GM10266 (cell line): ENCODE measurements around the gene ITGAV.

Experiments
- DNase-seq: peaks from one replicate; pipeline ENCODE4 v3.0.0; 2012; ENCODE audit errors: extremely low spot score
- CTCF ChIP-seq: IDR thresholded peaks from 2 replicates; pipeline ENCODE4 v1.5.1; 2012; ENCODE audit warnings: mild to moderate bottlenecking, low read depth; ENCODE audit not compliant: control insufficient read depth, insufficient read depth; ENCODE audit errors: missing control alignments

The ITGAV gene

GRCh38 chr2:186664385-186665043 is 74.7 kb downstream of the ITGAV start:
- no peak for TF ChIP-seq CTCF

GRCh38 chr2:186669146-186669545 is 79.3 kb downstream of the ITGAV start:
- TF ChIP-seq CTCF: no peak
- no peak for DNase-seq

More at GRCh38 chr2:186664385-186665043, 74.7 kb downstream of the ITGAV start:
- no peak for DNase-seq

GRCh38 chr2:186670831-186671230 is 81.0 kb downstream of the ITGAV start:
- DNase-seq: no peak
- TF ChIP-seq CTCF: no peak

GRCh38 chr2:186675380-186675779 is 85.5 kb downstream of the ITGAV start:
- no peak for TF ChIP-seq CTCF
- DNase-seq: no peak

GRCh38 chr2:186683341-186683740 is 93.5 kb downstream of the ITGAV start:
- no peak for DNase-seq
- no peak for TF ChIP-seq CTCF

- TF ChIP-seq CTCF: no peak
- no peak for DNase-seq
Observed at GRCh38 chr2:186687807-186688211, 98.0 kb downstream of the ITGAV start.

GRCh38 chr2:186688813-186689212 is 99.0 kb downstream of the ITGAV start:
- DNase-seq: no peak

More at GRCh38 chr2:186688813-186689212, 99.0 kb downstream of the ITGAV start:
- TF ChIP-seq CTCF: no peak
